Measurements from ENCODE around the gene TBX20. TPM values are rescaled to one million over a fixed set of nuclear protein-coding genes. Genes with fewer than 3 reads are reported as not detected.
"Not testable (repeated sequence)": the region's sequence is repeated elsewhere in the genome, so short reads cannot be mapped to it uniquely, and the experiment has no call there.

TBX20 gene
- total RNA-seq, 3 donors from 2014 or later, result 0.14 to 0.28 TPM; not detected in 1

GRCh38 chr7:35249537-35249907 is 4.4 kb downstream of the TBX20 start:
- no peak for ATAC-seq
- no peak for DNase-seq
- Mint-ChIP-seq H3K36me3 (ENCODE audit: insufficient read depth) (no peaks in the 10 kb centered on the region), H3K4me1 (ENCODE audit: low read depth) (peaks cover 8% of the 10 kb centered on the region), H3K9me3 (no peaks in the 10 kb centered on the region), H3K27me3 (ENCODE audit: low read depth) (peaks cover 65% of the 10 kb centered on the region), H3K4me3 (no peak overlapping the region)

GRCh38 chr7:35248576-35249536 is 5.0 kb downstream of the TBX20 start:
- H3K27me3 Mint-ChIP-seq (ENCODE audit: low read depth), result peaks cover 66% of the 10 kb centered on the region
- H3K36me3 Mint-ChIP-seq (ENCODE audit: insufficient read depth), result no peaks in the 10 kb centered on the region
- ATAC-seq (no peak), DNase-seq (no peak)
- H3K4me3 Mint-ChIP-seq, result no peak overlapping the region
- peaks cover 5% of the 10 kb centered on the region for H3K4me1 Mint-ChIP-seq (ENCODE audit: low read depth)
- no peaks in the 10 kb centered on the region for H3K9me3 Mint-ChIP-seq

GRCh38 chr7:35246819-35247218 is 7.1 kb downstream of the TBX20 start:
- H3K9me3 Mint-ChIP-seq, result no peaks in the 10 kb centered on the region
- no peak for DNase-seq
- no peak for ATAC-seq
- H3K36me3 Mint-ChIP-seq (ENCODE audit: insufficient read depth), result no peaks in the 10 kb centered on the region
- H3K4me1 Mint-ChIP-seq (ENCODE audit: low read depth), result no peaks in the 10 kb centered on the region
- H3K4me3 Mint-ChIP-seq, result no peak overlapping the region
- peaks cover 52% of the 10 kb centered on the region for H3K27me3 Mint-ChIP-seq (ENCODE audit: low read depth)

GRCh38 chr7:35241884-35242283 is 12.0 kb downstream of the TBX20 start:
- DNase-seq (no peak), ATAC-seq (no peak)
- Mint-ChIP-seq H3K9me3 (no peaks in the 10 kb centered on the region), H3K4me3 (no peak overlapping the region), H3K4me1 (ENCODE audit: low read depth) (no peaks in the 10 kb centered on the region), H3K36me3 (ENCODE audit: insufficient read depth) (no peaks in the 10 kb centered on the region), H3K27me3 (ENCODE audit: low read depth) (peaks cover 16% of the 10 kb centered on the region)

GRCh38 chr7:35241436-35241835 is 12.5 kb downstream of the TBX20 start:
- Mint-ChIP-seq H3K4me1 (ENCODE audit: low read depth) (no peaks in the 10 kb centered on the region), H3K4me3 (no peak overlapping the region), H3K36me3 (ENCODE audit: insufficient read depth) (no peaks in the 10 kb centered on the region), H3K9me3 (no peaks in the 10 kb centered on the region), H3K27me3 (ENCODE audit: low read depth) (peaks cover 15% of the 10 kb centered on the region)
- DNase-seq, result no peak
- ATAC-seq, result no peak

DNA sequence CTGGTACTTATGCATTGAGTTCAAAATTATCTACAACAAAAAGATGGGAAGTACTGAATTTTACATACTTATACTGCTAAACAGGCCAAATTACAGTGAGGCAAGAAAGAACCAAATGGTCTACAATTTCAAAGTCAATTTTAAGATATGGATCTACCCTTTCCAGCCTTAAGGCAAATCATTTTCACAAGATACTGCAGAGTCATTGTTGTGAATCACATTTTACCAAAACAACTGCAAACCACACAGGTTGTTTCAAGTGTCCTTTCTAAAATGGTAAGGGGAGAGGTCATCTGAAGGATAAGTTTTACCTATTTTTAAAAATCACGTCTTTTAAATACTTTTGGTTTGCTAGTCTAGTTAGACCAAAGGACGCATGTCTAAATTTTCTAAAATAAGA is 12.9 kb downstream of the TBX20 start:
- not testable (repeated sequence) for DNase-seq; H3K9me3 Mint-ChIP-seq; ATAC-seq; H3K4me3 Mint-ChIP-seq; H3K36me3 Mint-ChIP-seq (ENCODE audit: insufficient read depth); H3K4me1 Mint-ChIP-seq (ENCODE audit: low read depth)
- peaks cover 15% of the 10 kb centered on the region for H3K27me3 Mint-ChIP-seq (ENCODE audit: low read depth)

DNA sequence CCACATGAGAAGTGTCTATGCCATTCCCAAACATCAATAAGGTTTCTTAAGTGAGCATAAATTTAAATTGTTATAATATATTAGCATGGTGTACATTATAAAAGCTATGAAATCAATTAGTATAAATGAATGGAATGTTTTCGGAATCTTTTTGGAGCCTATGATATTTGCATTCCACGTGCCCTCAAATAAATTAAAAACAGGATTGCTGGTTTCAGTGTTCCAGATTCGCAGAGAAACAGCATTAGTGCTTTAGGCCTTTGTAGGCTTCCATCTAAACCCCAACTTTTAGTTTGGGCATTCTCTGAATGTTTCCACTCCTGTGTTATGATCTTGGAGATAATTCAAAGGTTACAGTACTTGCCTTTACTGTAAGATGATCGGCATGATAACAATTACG is 15.4 kb downstream of the TBX20 start:
- not testable (repeated sequence) for DNase-seq; H3K36me3 Mint-ChIP-seq (ENCODE audit: insufficient read depth); H3K4me3 Mint-ChIP-seq; ATAC-seq; H3K27me3 Mint-ChIP-seq (ENCODE audit: low read depth); H3K9me3 Mint-ChIP-seq; H3K4me1 Mint-ChIP-seq (ENCODE audit: low read depth)

DNA sequence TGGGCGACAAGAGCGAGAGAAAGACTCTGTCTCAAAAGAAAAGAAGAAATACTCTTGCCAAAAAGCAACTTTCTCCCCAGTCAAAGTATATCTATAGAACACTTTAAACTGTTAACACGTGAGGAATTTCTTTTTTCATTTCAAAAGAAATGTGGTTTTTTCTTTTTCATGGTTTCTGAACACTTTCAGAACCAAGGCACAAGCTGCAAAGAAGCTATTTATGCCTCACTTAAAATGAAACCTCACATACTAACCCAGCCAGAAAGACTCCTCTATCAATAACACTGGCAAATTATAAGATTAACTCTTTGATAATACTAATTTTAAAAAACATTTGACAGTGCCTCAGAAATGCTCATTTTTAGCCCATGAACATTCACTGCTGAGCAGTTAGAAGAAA is 20.9 kb downstream of the TBX20 start:
- H3K9me3 Mint-ChIP-seq, result no peaks in the 10 kb centered on the region
- peaks cover 3% of the 10 kb centered on the region for H3K27me3 Mint-ChIP-seq (ENCODE audit: low read depth)
- ATAC-seq, result no peak
- H3K36me3 Mint-ChIP-seq (ENCODE audit: insufficient read depth), result no peaks in the 10 kb centered on the region
- DNase-seq, result no peak
- H3K4me3 Mint-ChIP-seq, result no peak overlapping the region
- no peaks in the 10 kb centered on the region for H3K4me1 Mint-ChIP-seq (ENCODE audit: low read depth)

- H3K27me3 Mint-ChIP-seq (ENCODE audit: low read depth); H3K4me3 Mint-ChIP-seq; H3K36me3 Mint-ChIP-seq (ENCODE audit: insufficient read depth); DNase-seq; H3K4me1 Mint-ChIP-seq (ENCODE audit: low read depth); H3K9me3 Mint-ChIP-seq; ATAC-seq: not testable (repeated sequence)
These were observed 22.7 kb downstream of the TBX20 start for GRCh38 chr7:35231221-35231620.

DNA sequence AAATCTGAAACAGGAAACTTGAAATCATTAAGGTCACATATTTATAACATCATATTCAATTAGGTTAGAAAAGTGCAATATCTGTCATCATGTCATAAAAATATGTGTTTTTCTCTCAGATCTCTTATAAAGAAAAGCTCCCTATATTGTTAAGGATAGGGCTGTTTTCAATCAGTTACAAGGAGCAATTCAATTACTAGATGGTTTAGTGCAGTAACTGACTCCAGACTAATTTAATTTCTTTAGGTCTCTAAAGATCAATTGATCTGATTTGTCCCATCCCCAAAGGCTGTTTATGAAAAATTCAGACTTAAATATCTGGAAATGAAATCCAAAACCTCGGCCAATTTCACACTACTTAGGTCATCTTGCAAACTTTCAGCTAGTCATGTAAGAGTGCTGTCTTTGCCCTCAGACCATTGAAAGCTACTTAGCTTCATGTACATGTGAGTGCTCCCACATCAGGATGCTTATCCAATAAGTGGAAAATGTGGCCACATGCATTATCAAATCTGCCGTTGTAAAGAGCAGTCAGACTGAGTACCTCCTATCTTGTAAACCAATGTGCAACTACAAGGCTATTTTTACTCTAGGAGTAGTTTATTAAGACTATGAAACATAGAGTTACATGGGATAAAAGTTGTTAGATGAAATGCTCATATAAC is 24.7 kb downstream of the TBX20 start:
- not testable (repeated sequence) for H3K4me3 Mint-ChIP-seq; H3K4me1 Mint-ChIP-seq (ENCODE audit: low read depth); H3K36me3 Mint-ChIP-seq (ENCODE audit: insufficient read depth); H3K27me3 Mint-ChIP-seq (ENCODE audit: low read depth); DNase-seq; ATAC-seq; H3K9me3 Mint-ChIP-seq

DNA sequence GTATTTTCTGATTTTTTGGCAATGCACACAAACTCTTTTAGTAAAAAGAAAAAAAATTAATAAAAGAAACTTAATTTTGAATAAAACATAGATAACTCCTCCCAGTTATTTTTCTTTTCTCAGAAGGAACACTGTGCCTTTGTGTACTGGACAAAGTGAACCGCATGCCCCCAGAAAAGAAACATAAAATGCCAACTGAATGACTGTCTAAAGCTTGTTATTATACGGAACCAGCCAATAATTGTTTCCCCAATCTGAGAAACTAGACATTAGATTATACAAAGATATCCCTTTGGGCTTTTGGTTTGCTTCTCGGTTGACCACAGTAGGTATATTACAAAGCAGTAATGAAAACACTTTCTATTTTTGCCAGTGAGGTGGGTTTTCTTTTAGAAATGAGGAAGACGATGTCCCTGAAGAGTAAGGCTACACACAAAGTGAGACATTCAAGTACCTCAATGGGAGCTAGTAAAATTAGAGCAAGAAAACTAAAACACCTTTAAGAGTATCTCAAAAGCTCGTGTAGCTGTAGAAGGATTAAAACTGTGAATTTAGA is 25.3 kb downstream of the TBX20 start:
- H3K27me3 Mint-ChIP-seq (ENCODE audit: low read depth); H3K4me1 Mint-ChIP-seq (ENCODE audit: low read depth); H3K36me3 Mint-ChIP-seq (ENCODE audit: insufficient read depth); H3K4me3 Mint-ChIP-seq; DNase-seq; ATAC-seq; H3K9me3 Mint-ChIP-seq: not testable (repeated sequence)

DNA sequence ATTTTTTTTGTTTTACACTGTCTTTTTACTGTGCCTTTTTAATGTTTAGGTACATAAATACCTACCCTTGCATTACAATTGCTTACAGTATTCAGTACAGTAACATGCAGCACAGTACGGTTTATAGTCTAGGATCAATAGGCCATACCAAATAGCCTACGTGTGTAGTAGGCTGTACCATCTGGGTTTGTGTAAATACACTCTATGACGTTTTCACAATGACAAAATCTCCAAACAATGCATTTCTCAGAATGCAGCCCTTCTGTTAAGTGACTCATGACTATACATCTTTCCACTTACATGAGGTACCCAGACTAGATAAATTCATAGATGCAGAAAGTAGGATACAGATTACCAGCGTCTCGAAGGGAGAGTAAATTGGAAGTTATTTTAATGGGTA is 26.5 kb downstream of the TBX20 start:
- not testable (repeated sequence) for H3K9me3 Mint-ChIP-seq; H3K4me3 Mint-ChIP-seq; H3K27me3 Mint-ChIP-seq (ENCODE audit: low read depth); ATAC-seq; H3K36me3 Mint-ChIP-seq (ENCODE audit: insufficient read depth); DNase-seq; H3K4me1 Mint-ChIP-seq (ENCODE audit: low read depth)

- H3K9me3 Mint-ChIP-seq; DNase-seq; H3K36me3 Mint-ChIP-seq (ENCODE audit: insufficient read depth); H3K4me1 Mint-ChIP-seq (ENCODE audit: low read depth); H3K4me3 Mint-ChIP-seq; ATAC-seq: not testable (repeated sequence)
- H3K27me3 Mint-ChIP-seq (ENCODE audit: low read depth), result peaks cover 13% of the 10 kb centered on the region
These were observed 31.5 kb downstream of the TBX20 start for GRCh38 chr7:35222445-35222844.

DNA sequence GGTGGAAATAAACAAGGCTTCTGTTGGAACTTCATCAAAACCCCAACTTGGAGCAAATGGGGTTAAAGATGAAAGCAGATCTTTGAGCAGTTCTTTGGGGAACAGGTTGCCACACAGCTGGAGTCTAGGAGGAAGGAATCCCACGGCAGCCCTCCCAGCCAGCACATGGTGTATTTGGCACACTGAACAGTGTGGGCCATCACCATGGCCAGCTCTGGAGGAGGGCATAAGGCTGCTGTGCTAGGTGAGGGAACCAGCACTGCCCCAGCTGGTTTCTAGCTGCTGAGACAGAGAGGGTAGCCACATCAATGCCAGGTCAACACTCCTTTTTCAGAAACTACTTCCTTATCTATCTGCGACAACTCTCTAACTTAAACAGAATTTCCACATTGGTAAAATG is 33.7 kb downstream of the TBX20 start:
- H3K4me3 Mint-ChIP-seq; H3K36me3 Mint-ChIP-seq (ENCODE audit: insufficient read depth); H3K9me3 Mint-ChIP-seq; DNase-seq; ATAC-seq; H3K4me1 Mint-ChIP-seq (ENCODE audit: low read depth): not testable (repeated sequence)
- H3K27me3 Mint-ChIP-seq (ENCODE audit: low read depth), result peaks cover 14% of the 10 kb centered on the region

- H3K27me3 Mint-ChIP-seq (ENCODE audit: low read depth), result peaks cover 13% of the 10 kb centered on the region
- ATAC-seq; H3K4me3 Mint-ChIP-seq; H3K4me1 Mint-ChIP-seq (ENCODE audit: low read depth); DNase-seq; H3K36me3 Mint-ChIP-seq (ENCODE audit: insufficient read depth); H3K9me3 Mint-ChIP-seq: not testable (repeated sequence)
These were observed 37.9 kb downstream of the TBX20 start for GRCh38 chr7:35216033-35216432.

All from activated T-cell treated with anti-CD3 and anti-CD28 coated beads, Interleukin-2, amount 50 U/mL, for 4 hours (primary cell).